SKM-1 (cell line): ENCODE data around the gene ZSWIM9.

Experiments
- DNase-seq: peaks from one replicate; lab custom pipeline; 2025; ENCODE audit not compliant: unreplicated experiment; lab: John Stamatoyannopoulos, UW

Gene ZSWIM9

DNA sequence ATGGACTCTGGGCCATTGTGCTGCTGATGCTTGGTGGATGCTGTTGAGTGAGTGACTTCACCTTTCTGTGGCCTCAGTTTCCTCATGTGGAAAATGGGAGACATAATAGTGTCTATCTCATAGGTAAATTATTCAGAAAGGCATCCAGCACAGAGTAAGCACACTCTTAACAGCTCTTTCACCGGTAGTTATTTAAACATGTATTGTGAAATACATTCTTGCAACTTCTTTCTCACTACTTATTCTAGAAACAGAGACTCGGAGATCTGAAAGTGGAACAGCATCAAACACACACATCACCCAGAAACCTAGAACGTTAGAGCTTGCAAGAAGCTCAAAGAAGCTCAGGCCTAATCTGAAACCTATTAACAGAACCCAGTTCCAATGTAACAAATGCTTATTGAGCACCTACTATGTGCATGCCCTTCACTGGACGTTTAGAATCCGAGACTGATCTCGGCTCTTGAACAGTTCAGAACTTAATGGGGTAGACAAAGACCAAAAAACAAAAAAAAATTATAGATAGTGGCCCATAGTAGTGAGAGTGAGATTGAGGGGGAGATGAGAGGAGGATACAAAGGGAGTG lies 4.1 kb downstream of the ZSWIM9 start:
- DNase-seq: no peak

DNA sequence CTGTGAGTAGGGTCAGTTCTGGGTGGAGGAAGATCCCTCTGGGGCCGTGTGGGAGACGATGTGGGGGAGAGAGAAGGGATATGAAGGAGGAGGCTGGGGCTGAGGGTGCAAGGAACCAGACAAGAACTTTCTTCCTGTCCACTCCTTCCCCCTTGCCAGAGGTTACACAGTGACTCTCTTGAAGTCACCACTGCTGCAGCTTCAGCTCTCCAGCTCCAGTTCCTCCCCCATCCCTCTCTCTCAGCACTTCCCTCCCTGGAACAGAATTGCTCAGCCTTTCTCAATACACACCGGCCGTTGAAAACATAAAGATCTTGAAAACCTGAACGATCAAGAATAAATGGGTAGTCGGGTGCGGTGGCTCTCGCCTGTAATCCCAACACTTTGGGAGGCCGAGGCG lies 5.1 kb downstream of the ZSWIM9 start:
- DNase-seq: no peak

DNA sequence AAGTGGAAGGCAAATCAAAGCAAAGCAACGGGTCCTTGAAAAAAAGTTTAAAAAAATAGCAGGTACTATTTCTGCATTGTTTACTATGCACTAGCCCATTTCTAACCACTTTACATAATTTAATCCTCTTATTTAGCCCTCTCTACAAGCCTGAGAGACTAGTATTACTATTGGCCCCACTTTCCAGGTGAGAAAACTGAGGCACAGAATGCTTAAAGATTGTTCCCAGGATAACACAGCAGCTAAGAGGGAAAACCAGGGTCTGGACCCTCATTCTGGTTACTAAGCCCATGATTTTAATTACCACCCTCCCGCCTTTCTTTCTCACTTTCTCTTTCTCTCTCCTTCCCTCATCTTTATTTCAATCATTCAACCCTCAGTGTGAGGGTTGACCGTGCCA lies 5.7 kb downstream of the ZSWIM9 start:
- DNase-seq: no peak

- DNase-seq: no peak
Observed at GRCh38 chr19:48181505-48181904, 11.0 kb downstream of the ZSWIM9 start.

DNA sequence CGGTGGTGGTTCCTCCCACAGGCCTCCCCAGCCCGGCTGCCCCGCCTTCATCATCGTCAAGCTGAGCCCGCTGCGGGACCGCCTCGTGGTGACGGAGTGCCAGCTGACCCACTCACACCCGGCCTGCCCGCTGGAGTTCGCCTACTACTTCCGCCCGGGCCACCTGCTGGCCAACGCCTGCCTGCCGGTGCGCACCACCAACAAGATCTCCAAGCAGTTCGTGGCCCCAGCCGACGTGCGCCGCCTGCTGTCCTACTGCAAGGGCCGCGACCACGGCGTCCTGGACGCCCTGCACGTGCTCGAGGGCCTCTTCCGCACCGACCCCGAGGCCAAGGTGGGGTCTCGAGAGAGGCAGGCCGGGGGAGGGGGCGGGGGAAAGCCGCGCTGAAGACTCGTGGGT lies 12.0 kb downstream of the ZSWIM9 start:
- no peak for DNase-seq

- no peak for DNase-seq
Observed at GRCh38 chr19:48183356-48183755, 12.9 kb downstream of the ZSWIM9 start.

GRCh38 chr19:48186015-48186414 lies 15.5 kb downstream of the ZSWIM9 start:
- no peak for DNase-seq

GRCh38 chr19:48186541-48186991 lies 16.1 kb downstream of the ZSWIM9 start:
- no peak for DNase-seq

DNA sequence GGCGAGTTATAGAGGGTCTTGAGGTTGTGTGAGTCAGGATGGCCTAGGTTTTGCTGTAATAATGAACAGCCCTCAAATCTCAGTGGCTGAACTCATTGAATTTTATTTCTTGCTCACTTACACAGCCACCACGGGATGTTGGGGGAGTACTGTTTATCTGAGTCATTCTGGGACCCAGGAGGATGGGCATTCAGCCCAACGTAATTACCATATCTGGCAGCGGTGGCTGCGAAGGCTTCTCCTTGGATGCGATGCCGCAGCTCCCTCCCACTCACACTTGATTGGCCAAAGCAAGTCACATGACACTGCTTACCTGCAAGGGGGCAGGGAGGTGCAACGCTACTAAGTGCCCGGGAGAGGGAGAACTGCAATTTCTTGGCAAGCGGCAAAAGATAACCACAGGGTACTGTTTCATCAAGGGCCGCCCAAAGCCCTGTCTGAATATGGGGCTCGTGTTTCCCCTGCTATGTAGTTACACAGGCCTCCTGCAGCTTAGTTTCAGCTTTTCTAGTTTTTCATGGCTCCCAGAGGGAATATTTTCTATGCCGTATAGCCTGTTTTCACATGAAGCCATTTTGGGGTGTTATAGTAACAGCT lies 19.9 kb downstream of the ZSWIM9 start:
- no peak for DNase-seq

GRCh38 chr19:48190885-48191284 lies 20.4 kb downstream of the ZSWIM9 start:
- no peak for DNase-seq

- DNase-seq: no peak
Observed at GRCh38 chr19:48192750-48193149, 22.3 kb downstream of the ZSWIM9 start.

DNA sequence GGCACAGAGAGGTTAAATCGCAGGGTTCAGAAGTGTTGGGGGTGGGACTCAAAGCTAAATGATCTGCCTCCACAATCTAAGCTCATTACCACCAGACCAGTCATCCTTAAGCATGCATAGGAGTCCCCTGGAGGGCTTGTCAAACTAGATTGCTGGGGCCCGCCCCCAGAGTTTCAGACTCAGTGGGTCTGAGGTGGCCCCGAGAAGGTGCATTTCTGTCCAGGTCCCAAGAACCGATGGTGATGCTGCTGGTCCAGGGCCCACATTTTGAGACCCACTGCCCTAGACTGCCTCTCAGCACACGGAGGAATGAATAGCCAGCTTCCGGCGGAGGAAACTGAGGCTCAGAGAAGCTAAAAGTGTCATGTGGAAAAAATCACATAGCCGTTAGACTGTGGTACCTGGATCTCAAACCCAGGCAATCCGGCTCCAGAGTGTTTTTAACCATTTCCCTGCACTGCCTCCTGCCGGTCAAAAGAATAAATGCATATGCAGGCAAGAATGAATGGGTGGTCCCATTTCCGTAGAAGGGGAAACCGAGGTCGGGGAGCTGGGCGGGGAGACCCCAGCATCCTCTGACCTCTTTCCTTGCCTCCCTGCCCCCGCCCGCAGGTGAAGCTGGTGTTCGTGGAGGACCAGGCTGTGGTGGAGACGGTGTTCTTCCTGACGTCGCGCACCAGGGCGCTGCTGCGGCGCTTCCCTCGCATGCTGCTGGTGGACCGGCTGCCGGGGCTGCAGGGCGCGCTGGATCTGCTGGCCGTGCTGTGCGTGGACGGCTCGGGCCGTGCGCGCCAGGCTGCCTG lies 23.8 kb downstream of the ZSWIM9 start:
- no peak for DNase-seq

- no peak for DNase-seq
Observed at GRCh38 chr19:48194844-48195830, 24.7 kb downstream of the ZSWIM9 start.

DNA sequence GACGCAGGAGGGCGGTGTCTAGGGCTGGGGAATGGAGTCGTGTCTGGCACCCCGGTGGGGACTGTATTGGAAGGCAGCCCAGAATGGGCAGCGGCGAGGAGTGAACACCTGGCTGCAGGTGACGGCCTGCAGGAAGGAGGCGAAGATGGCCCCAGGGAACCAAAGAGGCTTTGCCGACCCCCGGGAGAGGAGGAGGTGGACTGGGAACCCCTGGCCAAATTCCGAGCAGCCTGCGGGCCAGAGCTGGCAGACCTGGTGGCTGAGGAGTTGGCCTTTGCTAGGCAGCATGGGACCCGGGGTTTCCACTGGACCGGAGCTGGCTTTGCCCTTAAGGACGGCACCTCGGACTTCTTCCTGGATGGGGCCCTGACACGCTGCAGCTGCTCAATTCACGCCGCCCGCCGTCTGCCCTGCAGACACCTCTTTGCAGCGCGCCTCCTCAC lies 25.9 kb downstream of the ZSWIM9 start:
- DNase-seq: no peak

DNA sequence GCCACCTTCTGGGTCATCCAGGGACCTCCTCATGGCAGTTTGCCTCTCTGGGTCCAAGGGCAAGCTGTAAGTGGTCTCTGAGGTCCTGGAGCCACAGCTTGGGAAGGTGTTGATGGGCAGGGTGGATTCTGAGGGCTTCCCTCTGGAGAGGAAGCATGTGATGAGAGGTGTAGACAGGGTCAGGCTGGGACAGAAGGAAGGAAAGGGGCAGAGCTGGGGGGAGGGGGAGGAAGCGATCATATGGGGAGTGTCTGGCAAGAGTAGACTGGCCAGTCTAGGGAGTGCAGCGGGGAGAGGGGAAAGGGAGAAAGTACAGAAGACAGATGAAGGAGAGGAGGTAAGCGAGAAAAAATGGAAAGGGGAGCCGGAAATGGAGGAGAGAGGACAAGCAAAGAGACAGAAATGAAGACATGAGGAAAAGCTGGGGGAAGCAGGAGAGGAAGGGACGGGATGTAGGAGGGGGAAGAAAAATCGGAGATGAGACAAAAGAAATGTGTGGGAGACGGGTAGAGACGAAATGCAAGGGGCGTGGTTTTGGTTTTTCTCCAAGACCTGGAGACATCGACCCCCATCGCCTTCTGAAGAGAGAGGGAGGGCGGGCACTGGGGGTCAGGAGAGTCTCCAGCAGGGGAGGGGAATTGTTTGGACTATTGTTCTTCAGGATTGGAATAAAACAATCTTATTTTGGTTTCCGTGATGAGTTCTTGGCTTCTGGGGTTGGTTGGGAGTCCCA lies 26.6 kb downstream of the ZSWIM9 start:
- DNase-seq: no peak

DNA sequence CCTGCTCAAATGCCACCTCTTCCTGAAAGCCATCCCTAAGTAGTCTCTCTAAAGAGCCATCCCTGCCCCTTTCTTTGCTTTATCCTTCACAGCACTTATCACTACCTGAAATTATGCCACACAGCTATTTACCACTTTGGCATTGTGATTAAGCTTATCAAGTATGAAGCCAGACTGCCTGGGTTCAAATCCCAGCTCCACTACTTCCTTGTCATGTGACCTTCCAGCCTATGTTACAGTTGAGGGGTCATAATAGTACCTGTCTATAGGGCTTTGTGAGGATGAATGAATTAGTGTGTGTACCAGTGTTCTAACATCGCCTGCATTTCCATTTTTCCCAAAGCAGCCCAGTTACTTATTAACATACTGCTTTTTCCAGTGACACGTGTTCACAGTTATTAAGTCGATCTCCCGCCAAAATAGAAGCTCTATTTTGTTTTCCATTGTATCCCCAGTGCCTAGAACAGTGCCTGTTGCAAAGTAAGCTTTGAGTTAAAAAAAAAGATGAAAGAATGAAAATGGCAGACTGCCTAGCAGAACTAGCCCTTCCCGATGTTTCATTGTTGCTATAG lies 32.8 kb downstream of the ZSWIM9 start:
- no peak for DNase-seq

GRCh38 chr19:48203794-48204628 lies 33.5 kb downstream of the ZSWIM9 start:
- peak; percentile 73 for DNase-seq

- no peak for DNase-seq
Observed at GRCh38 chr19:48206397-48207093, 36.1 kb downstream of the ZSWIM9 start.

GRCh38 chr19:48210005-48210404 lies 39.5 kb downstream of the ZSWIM9 start:
- no peak for DNase-seq
